Measurements from ENCODE around the gene GRIK5. TPM values are rescaled to one million over a fixed set of nuclear protein-coding genes. Genes with fewer than 3 reads are reported as not detected.
A peak's percentile ranks its signal among the peaks of the same experiment; 100 is the strongest.

The GRIK5 gene
- total and polyA plus RNA-seq, 2 donors (not counting 3 experiments of a cell fraction or from before 2014, with no cell fraction given), result 0.80 to 2.2 TPM

GRCh38 chr19:41951686-41952172 lies 118.3 kb downstream of the GRIK5 start:
- CTCF ChIA-PET, result interaction anchor here (1.0 to 4.3 kb wide), 5 partner anchors 9 to 159 kb away, joined by 3 to 35 read pairs (median 8); partner anchors contain the start of gene ERFL
- H2AFZ ChIP-seq (ENCODE audit: low read depth, low read length), result peak overlapping the region; percentile 46
- no TSS peak for BruUV-seq (replicated peaks)

More at GRCh38 chr19:41951686-41952172, 118.3 kb downstream of the GRIK5 start:
- Histone ChIP-seq H3K27ac (ENCODE audit: insufficient read depth, low read depth, low read length) (no peak overlapping the region), H3K9me3 (replicated peaks; ENCODE audit: control insufficient read depth, insufficient read depth, low read length) (no peaks in the 10 kb centered on the region), H3K9ac (replicated peaks; ENCODE audit: extremely low read depth, insufficient read depth, low read length) (no peak overlapping the region), H4K20me1 (replicated peaks; ENCODE audit: control insufficient read depth, extremely low read depth, insufficient read depth, low read length) (no peaks in the 10 kb centered on the region), H3K79me2 (ENCODE audit: control insufficient read depth, insufficient read depth, low read length) (no peaks in the 10 kb centered on the region), H3K4me3 (replicated peaks in 1 of 3; ENCODE audit: insufficient read depth in 1 of 3, low read depth in 1 of 3, low read length in 3 of 3) (no peak overlapping the region), H3K36me3 (ENCODE audit: control insufficient read depth in 2 of 2, extremely low read depth in 1 of 2, insufficient read depth in 2 of 2, low read length in 2 of 2) (peaks cover 2 to 4% of the 10 kb centered on the region in 2 experiments), H3K4me2 (ENCODE audit: insufficient read depth, low read length) (no peak overlapping the region), H3K27me3 (ENCODE audit: control insufficient read depth in 2 of 2, insufficient read depth in 2 of 2, low read length in 2 of 2) (no peaks in the 10 kb centered on the region), H3K9me1 (replicated peaks; ENCODE audit: control insufficient read depth, extremely low read depth, insufficient read depth, low read length) (no peaks in the 10 kb centered on the region), H3K4me1 (ENCODE audit: control insufficient read depth, extremely low read depth, insufficient read depth, low read length) (no peaks in the 10 kb centered on the region)
- TF ChIP-seq MAX (IDR thresholded peaks at IDR 0.05; ENCODE audit: insufficient read depth, insufficient read length) (no peak), MYC (IDR thresholded peaks at IDR 0.05; ENCODE audit: low read depth, low read length) (no peak), CTCF (IDR thresholded peaks at IDR 0.05; ENCODE audit: extremely low read depth in 1 of 2, insufficient read depth in 1 of 2, low read depth in 1 of 2, low read length in 2 of 2) (peak; percentile 92 to 99)
- dilution Hi-C loops (cut with MboI; ENCODE audit: extremely low pct_ligation_motif_present, low sequenced_read_pairs), result no loop called here
- POLR2A ChIA-PET, result no interaction called here
- peak; percentile 56 for DNase-seq (ENCODE audit: low read depth, low spot score)
- FAIRE-seq, result peak; percentile 89
- intact Hi-C loops (cut with micrococcal nuclease), result loop anchor here (1.0 kb wide), 2 partner anchors 78 to 158 kb away; no protein-coding TSS in a partner anchor

Other genes with a start within 250 kb of the GRIK5 start
- gene LYPD4, start 225.5 kb downstream of the GRIK5 start, total RNA-seq, result not detected in 2 replicates
- not detected in 2 replicates for gene LYPD4, start 225.5 kb downstream of the GRIK5 start, polyA plus RNA-seq
- not detected in 2 replicates for gene DMRTC2, start 225.2 kb downstream of the GRIK5 start, total RNA-seq
- gene DMRTC2, start 225.2 kb downstream of the GRIK5 start, polyA plus RNA-seq, result not detected in 2 replicates
- 2,195 and 2,234 TPM in 2 replicates for gene RPS19, start 210.0 kb downstream of the GRIK5 start, total RNA-seq
- gene RPS19, start 210.0 kb downstream of the GRIK5 start, polyA plus RNA-seq, result 4,353 and 5,883 TPM in 2 replicates
- 0.35 TPM in 1 of 2 replicates, not detected in the other for gene CD79A, start 192.9 kb downstream of the GRIK5 start, total RNA-seq
- gene CD79A, start 192.9 kb downstream of the GRIK5 start, polyA plus RNA-seq, result 0.32 TPM in 2 replicates
- 119 and 123 TPM in 2 replicates for gene ARHGEF1, start 187.0 kb downstream of the GRIK5 start, total RNA-seq
- 60.6 and 65.4 TPM in 2 replicates for gene ARHGEF1, start 187.0 kb downstream of the GRIK5 start, polyA plus RNA-seq
- not detected in 2 replicates for gene ERFL, start 141.8 kb downstream of the GRIK5 start, total RNA-seq
- not detected in 2 replicates for gene ERFL, start 141.8 kb downstream of the GRIK5 start, polyA plus RNA-seq
- gene RABAC1, start 110.9 kb downstream of the GRIK5 start, total RNA-seq, result 178 and 181 TPM in 2 replicates
- gene RABAC1, start 110.9 kb downstream of the GRIK5 start, polyA plus RNA-seq, result 591 and 769 TPM in 2 replicates
- gene ATP1A3, start 76.0 kb downstream of the GRIK5 start, total RNA-seq, result 0.40 TPM in 1 of 2 replicates, not detected in the other
- 0.03 TPM in 1 of 2 replicates, not detected in the other for gene ATP1A3, start 76.0 kb downstream of the GRIK5 start, polyA plus RNA-seq
- 14.0 and 15.3 TPM in 2 replicates for gene ZNF574, start 6.0 kb upstream of the GRIK5 start, total RNA-seq
- 13.6 and 20.3 TPM in 2 replicates for gene ZNF574, start 6.0 kb upstream of the GRIK5 start, polyA plus RNA-seq
- 3.2 and 4.0 TPM in 2 replicates for gene POU2F2, start 62.2 kb upstream of the GRIK5 start, total RNA-seq
- gene POU2F2, start 62.2 kb upstream of the GRIK5 start, polyA plus RNA-seq, result 3.7 and 4.1 TPM in 2 replicates
- 19.3 and 19.5 TPM in 2 replicates for gene DEDD2, start 147.5 kb upstream of the GRIK5 start, total RNA-seq
- 34.8 and 38.5 TPM in 2 replicates for gene DEDD2, start 147.5 kb upstream of the GRIK5 start, polyA plus RNA-seq
- 13.3 and 13.4 TPM in 2 replicates for gene ZNF526, start 150.1 kb upstream of the GRIK5 start, total RNA-seq
- gene ZNF526, start 150.1 kb upstream of the GRIK5 start, polyA plus RNA-seq, result 6.5 and 8.0 TPM in 2 replicates
- gene GSK3A, start 172.4 kb upstream of the GRIK5 start, total RNA-seq, result 48.3 and 49.5 TPM in 2 replicates
- 73.7 and 74.7 TPM in 2 replicates for gene GSK3A, start 172.4 kb upstream of the GRIK5 start, polyA plus RNA-seq
- gene ERF, start 184.9 kb upstream of the GRIK5 start, total RNA-seq, result 117 and 130 TPM in 2 replicates
- gene ERF, start 184.9 kb upstream of the GRIK5 start, polyA plus RNA-seq, result 102 and 125 TPM in 2 replicates
- 86.0 and 86.3 TPM in 2 replicates for gene CIC, start 199.0 kb upstream of the GRIK5 start, total RNA-seq
- gene CIC, start 199.0 kb upstream of the GRIK5 start, polyA plus RNA-seq, result 18.4 and 23.5 TPM in 2 replicates
- 1.0 and 1.5 TPM in 2 replicates for gene PRR19, start 231.9 kb upstream of the GRIK5 start, total RNA-seq
- gene PRR19, start 231.9 kb upstream of the GRIK5 start, polyA plus RNA-seq, result 1.4 and 1.9 TPM in 2 replicates
- 41.4 and 47.6 TPM in 2 replicates for gene PAFAH1B3, start 232.4 kb upstream of the GRIK5 start, total RNA-seq
- gene PAFAH1B3, start 232.4 kb upstream of the GRIK5 start, polyA plus RNA-seq, result 95.0 and 115 TPM in 2 replicates
- not detected in 2 replicates for gene TMEM145, start 243.1 kb upstream of the GRIK5 start, total RNA-seq
- gene TMEM145, start 243.1 kb upstream of the GRIK5 start, polyA plus RNA-seq, result 0.24 TPM in 1 of 2 replicates, not detected in the other

Data from endothelial cell of umbilical vein (primary cell).